PC-9 (cell line): ENCODE data around the gene SSC5D. TPM values are rescaled to one million over a fixed set of nuclear protein-coding genes. Genes with fewer than 3 reads are reported as not detected.
"Not testable (repeated sequence)": the region's sequence is repeated elsewhere in the genome, so short reads cannot be mapped to it uniquely, and the experiment has no call there.

Experiments used
- BruUV-seq: library from RNA; stranded (reverse); fragments of 400-500 nt; replicated peaks from 2 replicates; lab custom pipeline; 2021; lab: Mats Ljungman, UMichigan
- CTCF ChIA-PET: fragments of 300-600 bp; sonication (Branson Sonifier 250); formaldehyde crosslinking; loops from one replicate; lab custom pipeline; 2022; ENCODE audit warnings: antibody characterized with exemption; lab: Charles Lee
- POLR2A ChIA-PET: fragments of 300-600 bp; sonication (Branson Sonifier 250); formaldehyde crosslinking; loops from one replicate; lab custom pipeline; 2022; ENCODE audit warnings: antibody characterized with exemption; ENCODE audit not compliant: unreplicated experiment; lab: Charles Lee
- DNase-seq, 2 experiments: peaks; one replicate each; pipeline versions ENCODE4 v3.0.0 to v3.0.0-alpha.2; 2015 to 2022; ENCODE audit warnings: mixed read lengths in 1 of 2
- H2AFZ ChIP-seq: fragments of 200-600 bp; sonication (generic); 2 replicates; pipeline ENCODE4 v1.8.1; 2017; ENCODE audit warnings: antibody characterized with exemption
- H3F3A ChIP-seq: fragments of 200-600 bp; sonication (generic); 2 replicates; pipeline ENCODE4 v1.8.1; 2017; ENCODE audit warnings: antibody characterized with exemption, mild to moderate bottlenecking, low read depth; ENCODE audit not compliant: insufficient read depth
- H3K27ac ChIP-seq: fragments of 200-600 bp; sonication (generic); 2 replicates; pipeline ENCODE4 v1.6.1; 2016; ENCODE audit warnings: mixed run types
- H3K27me3 ChIP-seq: fragments of 200-600 bp; sonication (generic); 2 replicates; pipeline ENCODE4 v1.6.1; 2016; ENCODE audit warnings: low read depth, mixed run types; ENCODE audit not compliant: insufficient read depth
- H3K36me3 ChIP-seq: fragments of 200-600 bp; sonication (generic); 2 replicates; pipeline ENCODE4 v1.6.1; 2016; ENCODE audit warnings: low read depth, mixed run types
- H3K4me1 ChIP-seq: fragments of 200-600 bp; sonication (generic); replicated peaks from 2 replicates; pipeline ENCODE4 v1.6.1; 2016; ENCODE audit warnings: mixed run types; ENCODE audit not compliant: insufficient read depth
- H3K4me2 ChIP-seq: fragments of 200-600 bp; sonication (generic); 2 replicates; pipeline ENCODE4 v1.6.1; 2017; ENCODE audit warnings: mixed run types
- H3K4me3 ChIP-seq: fragments of 200-600 bp; sonication (generic); 2 replicates; pipeline ENCODE4 v1.6.1; 2016; ENCODE audit warnings: mixed run types
- H3K79me2 ChIP-seq: fragments of 200-600 bp; sonication (generic); 2 replicates; pipeline ENCODE4 v1.6.1; 2017; ENCODE audit warnings: low read depth, mixed run types
- H3K9me2 ChIP-seq: fragments of 200-600 bp; sonication (generic); 2 replicates; pipeline ENCODE4 v1.8.1; 2017; ENCODE audit warnings: mild to moderate bottlenecking; ENCODE audit not compliant: insufficient read depth
- H3K9me3 ChIP-seq: fragments of 200-600 bp; sonication (generic); 2 replicates; pipeline ENCODE4 v1.8.1; 2016; ENCODE audit warnings: low read depth; ENCODE audit not compliant: insufficient read depth
- H4K20me1 ChIP-seq: fragments of 200-600 bp; sonication (generic); 2 replicates; pipeline ENCODE4 v1.8.1; 2017; ENCODE audit not compliant: insufficient read depth
- CTCF ChIP-seq: fragments of 200-600 bp; sonication (generic); conservative IDR thresholded peaks from 2 replicates; pipeline ENCODE4 v1.6.1; 2017; ENCODE audit warnings: mixed run types, antibody characterized with exemption, mild to moderate bottlenecking, moderate library complexity
- EZH2 ChIP-seq: fragments of 200-600 bp; sonication (generic); IDR thresholded peaks from 2 replicates; pipeline ENCODE4 v1.8.0; 2017; ENCODE audit warnings: antibody characterized with exemption, low read depth
- intact Hi-C: fragments of 100-400 bp; cut with micrococcal nuclease; formaldehyde crosslinking; loops from one replicate; pipeline ENCODE4 v1.10.0; 2022; ENCODE audit not compliant: unreplicated experiment
- total RNA-seq: library from RNA; stranded (reverse); gene quantifications from 2 replicates; pipeline ENCODE4 v1.2.3, GENCODE V29; 2021

The SSC5D gene
- total RNA-seq, 1 experiment from 2014 or later = 3.9 TPM

- no peaks in the 10 kb centered on the region for H3K79me2 ChIP-seq
- no peaks in the 10 kb centered on the region for H4K20me1 ChIP-seq
- H3K4me1 ChIP-seq = peaks cover 13% of the 10 kb centered on the region
- BruUV-seq = no TSS peak
- H3K4me3 ChIP-seq = no peak overlapping the region
- no peak overlapping the region for H2AFZ ChIP-seq
- intact Hi-C loops = loop anchor here (5.0 kb wide), 1 partner anchor 33 kb away; the partner anchor contains the start of genes C19orf85 and ISOC2
- no peak for TF ChIP-seq CTCF
- TF ChIP-seq EZH2 = no peak
- H3K27ac ChIP-seq = no peak overlapping the region
- no peaks in the 10 kb centered on the region for H3K36me3 ChIP-seq
- peaks cover 15% of the 10 kb centered on the region for H3K27me3 ChIP-seq
- ChIA-PET POLR2A (interaction anchor here (0.5 to 0.7 kb wide), 4 partner anchors 9 to 901 kb away, joined by 5 to 16 read pairs (median 5); no protein-coding TSS in a partner anchor), CTCF (interaction anchor here (0.6 to 0.7 kb wide), 2 partner anchors 29 to 842 kb away, joined by 3 to 5 read pairs; no protein-coding TSS in a partner anchor)
- H3K9me3 ChIP-seq = no peaks in the 10 kb centered on the region
- H3K4me2 ChIP-seq = 0 out of 2 replicates have a peak overlapping the region, but pooled peaks have one; percentile 0
- peak; percentile 83 to 87 for DNase-seq
- no peaks in the 10 kb centered on the region for H3K9me2 ChIP-seq
- H3F3A ChIP-seq = peaks cover 14% of the 10 kb centered on the region
These were observed 7.6 kb downstream of the SSC5D start for GRCh38 chr19:55495646-55496349.

GRCh38 chr19:55496820-55497219, 8.6 kb downstream of the SSC5D start:
- H3K79me2 ChIP-seq, H2AFZ ChIP-seq, BruUV-seq, H3K9me2 ChIP-seq, H4K20me1 ChIP-seq, CTCF ChIA-PET, H3K9me3 ChIP-seq, H3K4me2 ChIP-seq, H3K36me3 ChIP-seq, H3K27ac ChIP-seq, DNase-seq, H3K4me3 ChIP-seq: not testable (repeated sequence)
- Histone ChIP-seq H3K27me3 (peaks cover 12% of the 10 kb centered on the region), H3F3A (peaks cover 14% of the 10 kb centered on the region), H3K4me1 (peaks cover 13% of the 10 kb centered on the region)
- POLR2A ChIA-PET = interaction anchor here (0.6 kb wide), 1 partner anchor 21 kb away, joined by 7 read pairs; the partner anchor contains the start of gene ZNF628
- intact Hi-C loops = loop anchor here (5.0 kb wide), 1 partner anchor 35 kb away; the partner anchor contains the start of genes C19orf85 and ISOC2

DNA sequence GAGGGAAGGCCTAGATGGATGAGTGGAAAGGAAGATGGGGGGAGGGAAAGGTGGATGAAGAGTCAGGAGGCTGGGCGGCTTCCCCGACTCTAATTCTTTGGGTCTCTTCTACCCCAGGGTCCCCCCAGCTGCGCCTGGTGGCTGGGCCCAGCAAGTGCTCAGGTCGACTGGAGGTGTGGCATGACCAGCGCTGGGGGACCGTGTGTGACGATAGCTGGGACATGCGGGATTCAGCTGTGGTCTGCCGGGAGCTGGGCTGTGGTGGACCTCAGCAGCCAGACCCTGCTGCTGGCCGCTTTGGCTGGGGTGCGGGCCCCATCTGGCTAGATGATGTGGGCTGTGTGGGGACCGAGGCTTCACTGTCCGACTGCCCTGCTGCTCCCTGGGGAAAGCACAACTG, 9.5 kb downstream of the SSC5D start:
- CTCF ChIA-PET = interaction anchor here (0.6 kb wide), 1 partner anchor 75 kb away, joined by 4 read pairs; no protein-coding TSS in a partner anchor

More for the DNA sequence above, 9.5 kb downstream of the SSC5D start:
- DNase-seq = no peak
- Histone ChIP-seq H3K79me2 (no peaks in the 10 kb centered on the region), H3K27ac (no peak overlapping the region), H3K9me3 (no peaks in the 10 kb centered on the region), H3K9me2 (no peaks in the 10 kb centered on the region), H4K20me1 (no peaks in the 10 kb centered on the region), H3K27me3 (peaks cover 12% of the 10 kb centered on the region), H3K4me1 (peaks cover 13% of the 10 kb centered on the region), H3K4me2 (no peak overlapping the region), H2AFZ (no peak overlapping the region), H3F3A (peaks cover 14% of the 10 kb centered on the region), H3K4me3 (no peak overlapping the region), H3K36me3 (no peaks in the 10 kb centered on the region)
- intact Hi-C loops = loop anchor here (5.0 kb wide), 1 partner anchor 35 kb away; the partner anchor contains the start of genes C19orf85 and ISOC2
- TF ChIP-seq CTCF (no peak), EZH2 (no peak)
- no TSS peak for BruUV-seq
- POLR2A ChIA-PET = no interaction called here
